Lower leg skin (tissue), 3 donors: ENCODE results near the gene DAAM1.

Experiments
- POLR2A ChIP-seq, 2 donors: fragments of 450-650 bp; IDR thresholded peaks; one replicate each; pipeline ENCODE4 v1.6.1; 2016 to 2017; ENCODE audit warnings: antibody characterized with exemption in 2 of 2, mild to moderate bottlenecking in 1 of 2, moderate library complexity in 1 of 2
- TF ChIP-seq, protein P1 (sequence below), 3 donors: fragments of 450-650 bp; IDR thresholded peaks; one replicate each; pipeline ENCODE4 v1.5.1; 2016; ENCODE audit warnings: antibody characterized with exemption in 3 of 3, mild to moderate bottlenecking in 3 of 3, moderate library complexity in 2 of 3

- TF ChIP-seq POLR2A (IDR thresholded peaks at IDR 0.05): no peak
- TF ChIP-seq, protein P1, sequence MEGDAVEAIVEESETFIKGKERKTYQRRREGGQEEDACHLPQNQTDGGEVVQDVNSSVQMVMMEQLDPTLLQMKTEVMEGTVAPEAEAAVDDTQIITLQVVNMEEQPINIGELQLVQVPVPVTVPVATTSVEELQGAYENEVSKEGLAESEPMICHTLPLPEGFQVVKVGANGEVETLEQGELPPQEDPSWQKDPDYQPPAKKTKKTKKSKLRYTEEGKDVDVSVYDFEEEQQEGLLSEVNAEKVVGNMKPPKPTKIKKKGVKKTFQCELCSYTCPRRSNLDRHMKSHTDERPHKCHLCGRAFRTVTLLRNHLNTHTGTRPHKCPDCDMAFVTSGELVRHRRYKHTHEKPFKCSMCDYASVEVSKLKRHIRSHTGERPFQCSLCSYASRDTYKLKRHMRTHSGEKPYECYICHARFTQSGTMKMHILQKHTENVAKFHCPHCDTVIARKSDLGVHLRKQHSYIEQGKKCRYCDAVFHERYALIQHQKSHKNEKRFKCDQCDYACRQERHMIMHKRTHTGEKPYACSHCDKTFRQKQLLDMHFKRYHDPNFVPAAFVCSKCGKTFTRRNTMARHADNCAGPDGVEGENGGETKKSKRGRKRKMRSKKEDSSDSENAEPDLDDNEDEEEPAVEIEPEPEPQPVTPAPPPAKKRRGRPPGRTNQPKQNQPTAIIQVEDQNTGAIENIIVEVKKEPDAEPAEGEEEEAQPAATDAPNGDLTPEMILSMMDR (IDR thresholded peaks at IDR 0.05): no peak
Observed at GRCh38 chr14:59182641-59183040, 5.8 kb upstream of the DAAM1 start.
